GM12878 (cell line): ENCODE results near the gene VANGL1. TPM values are rescaled to one million over a fixed set of nuclear protein-coding genes. Genes with fewer than 3 reads are reported as not detected.

Experiments used
- ATAC-seq: fragments of 200-7000 bp; cut with Tn5 transposase; 3 replicates; pipeline ENCODE4 v1.9.1; 2020; ENCODE audit warnings: mild to moderate bottlenecking, moderate library complexity
- BruUV-seq: library from RNA; stranded (reverse); fragments of 400-500 nt; replicated peaks from 2 replicates; lab custom pipeline; 2021; lab: Mats Ljungman, UMichigan
- CTCF ChIA-PET: fragments of 300-600 bp; sonication (Branson Sonifier 250); formaldehyde crosslinking; extraction: SDS; loops from one replicate; lab custom pipeline; 2021; ENCODE audit warnings: inconsistent platforms; lab: Yijun Ruan, JAX
- POLR2A ChIA-PET: fragments of 350-600 bp; formaldehyde crosslinking; extraction: SDS; loops from one replicate; lab custom pipeline; 2021; ENCODE audit warnings: inconsistent platforms; lab: Charles Lee
- RAD21 ChIA-PET: fragments of 300-600 bp; sonication (Branson Sonifier 250); formaldehyde crosslinking; loops from one replicate; lab custom pipeline; 2023; ENCODE audit warnings: antibody characterized with exemption; ENCODE audit not compliant: unreplicated experiment; lab: Charles Lee
- SMC1A ChIA-PET: fragments of 300-600 bp; sonication (Branson Sonifier 250); formaldehyde crosslinking; loops from one replicate; lab custom pipeline; 2023; ENCODE audit not compliant: unreplicated experiment, uncharacterized antibody; lab: Charles Lee
- DNase-seq: peaks from one replicate; pipeline ENCODE4 v3.0.0-alpha.2; 2011; ENCODE audit warnings: low read depth, low spot score
- FAIRE-seq: peaks from 3 replicates; lab custom pipeline; 2011; peaks lifted over from hg19 to GRCh38; lab: Jason Lieb, UNC
- H2AFZ ChIP-seq: 2 replicates; pipeline ENCODE4 v1.6.0; 2011; ENCODE audit warnings: low read depth, low read length, control low read depth; ENCODE audit not compliant: control insufficient read depth
- H3K27ac ChIP-seq: 2 replicates; pipeline ENCODE4 v1.5.1; 2011; ENCODE audit warnings: control low read depth; ENCODE audit not compliant: control insufficient read depth, insufficient read depth
- H3K27me3 ChIP-seq, 2 experiments: replicated peaks in 1 of 2; 2 replicates each; pipeline versions ENCODE4 v1.6.0 to v1.6.1; 2011; ENCODE audit warnings: low read length in 1 of 2; ENCODE audit not compliant: control insufficient read depth in 2 of 2, insufficient read depth in 2 of 2
- H3K36me3 ChIP-seq, 2 experiments: 2 replicates each; pipeline ENCODE4 v1.5.1; 2011; ENCODE audit warnings: low read length in 1 of 2; ENCODE audit not compliant: control insufficient read depth in 2 of 2, insufficient read depth in 2 of 2
- H3K4me1 ChIP-seq: 2 replicates; pipeline ENCODE4 v1.6.1; 2011; ENCODE audit warnings: mild to moderate bottlenecking, low read length, moderate library complexity, mixed read lengths; ENCODE audit not compliant: control insufficient read depth, insufficient read depth
- H3K4me2 ChIP-seq: 2 replicates; pipeline ENCODE4 v1.6.0; 2011; ENCODE audit warnings: control low read depth; ENCODE audit not compliant: control insufficient read depth, insufficient read depth
- H3K4me3 ChIP-seq: fragments of 200-600 bp; sonication (generic); 2 replicates; pipeline ENCODE4 v1.5.1; 2016
- H3K79me2 ChIP-seq: 2 replicates; pipeline ENCODE4 v1.6.0; 2011; ENCODE audit warnings: low read length; ENCODE audit not compliant: control insufficient read depth, insufficient read depth
- H3K9ac ChIP-seq: 2 replicates; pipeline ENCODE4 v1.8.0; 2011; ENCODE audit warnings: low read length, control low read depth, mixed read lengths; ENCODE audit not compliant: control insufficient read depth, insufficient read depth
- H3K9me3 ChIP-seq: replicated peaks from 3 replicates; pipeline ENCODE4 v1.5.1; 2011; ENCODE audit warnings: mild to moderate bottlenecking, low read length; ENCODE audit not compliant: control insufficient read depth, insufficient read depth
- H4K20me1 ChIP-seq: 2 replicates; pipeline ENCODE4 v1.6.0; 2011; ENCODE audit not compliant: control insufficient read depth, insufficient read depth
- ATF2 ChIP-seq: IDR thresholded peaks from 2 replicates; pipeline ENCODE4 v1.6.1; 2012; ENCODE audit warnings: low read length, inconsistent platforms
- MAX ChIP-seq: IDR thresholded peaks from 2 replicates; pipeline ENCODE4 v1.6.1; 2012; ENCODE audit warnings: low read depth, low read length, improper control_type of control experiment
- MXI1 ChIP-seq: fragments of 150-350 bp; IDR thresholded peaks from 2 replicates; pipeline ENCODE4 v1.6.1; 2011; ENCODE audit warnings: low read depth, mild to moderate bottlenecking, inconsistent platforms, low read length, improper control_type of control experiment
- POU2F2 ChIP-seq: IDR thresholded peaks from 3 replicates; pipeline ENCODE4 v1.6.1; 2011; ENCODE audit warnings: low read depth, mild to moderate bottlenecking, low read length, borderline replicate concordance
- RBBP5 ChIP-seq: fragments of 200-600 bp; sonication (generic); conservative IDR thresholded peaks from 2 replicates; pipeline ENCODE4 v1.6.1; 2016
- WGBS: methylation state at CpG from one replicate; pipeline ENCODE4 v1.1.6; 2016; ENCODE audit warnings: low lambda C conversion rate; ENCODE audit not compliant: insufficient replicate concordance, insufficient coverage; ENCODE audit errors: missing lambda C conversion rate; 5-methylcytosine and 5-hydroxymethylcytosine counted together
- in situ Hi-C: fragments of 300-500 bp; cut with MboI; formaldehyde crosslinking; loops from 9 replicates; pipeline ENCODE4 v1.14.3; 2018; ENCODE audit warnings: mixed read lengths
- intact Hi-C: fragments of 100-400 bp; cut with micrococcal nuclease; formaldehyde crosslinking; loops from one replicate; pipeline ENCODE4 v1.14.2; 2022; ENCODE audit not compliant: unreplicated experiment
- polyA plus RNA-seq, 11 experiments: library from polyadenylated mRNA; depleted of rRNA in 4 of 11; unstranded in 6 of 11; stranded (reverse) in 5 of 11; fragments of >200 nt; fragmentation: Nextera tagmentation in 4 of 11; fragmentation: Illumina TruSeq in 1 of 11; extraction: Ambion mirVana in 4 of 11; extraction: Trizol in 1 of 11; gene quantifications; 1 replicate in 1 of 11; 2 replicates in 10 of 11; pipeline versions ENCODE4 v1.2.1 to v1.2.3, GENCODE V29; 2011 to 2016; ENCODE audit warnings: inconsistent platforms in 2 of 11, missing spikeins in 2 of 11, low read depth in 1 of 11
- total RNA-seq, 4 experiments: library from RNA; depleted of rRNA in 3 of 4; stranded (reverse); fragments of >200 nt in 3 of 4; fragmentation: Illumina TruSeq in 1 of 4; extraction: Trizol in 1 of 4; gene quantifications; 2 replicates each; pipeline versions ENCODE4 v1.2.1 to v1.2.3, GENCODE V29; 2013 to 2021

The VANGL1 gene
- total and polyA plus RNA-seq, 10 of the 15 experiments (the other 5 are each of a cell fraction or from before 2014, with no cell fraction given), result 0.71 to 12.9 (median 6.3) TPM

GRCh38 chr1:115725600-115725999, 83.8 kb downstream of the VANGL1 start:
- FAIRE-seq (no peak), ATAC-seq (no peak), DNase-seq (no peak)
- Histone ChIP-seq H4K20me1 (no peaks in the 10 kb centered on the region), H3K27ac (no peak overlapping the region), H3K9me3 (no peaks in the 10 kb centered on the region), H3K4me1 (peaks cover 13% of the 10 kb centered on the region), H3K27me3 (no peaks in the 10 kb centered on the region; a peak in 1 of 4 replicates), H3K9ac (no peak overlapping the region), H3K79me2 (no peaks in the 10 kb centered on the region), H3K4me2 (no peak overlapping the region), H2AFZ (no peak overlapping the region; the same call in 1 of the 2 replicates), H3K36me3 (no peaks in the 10 kb centered on the region), H3K4me3 (no peak overlapping the region)
- ChIA-PET SMC1A (interaction anchor here (0.6 to 1.5 kb wide), 2 partner anchors 46 to 258 kb away, joined by 3 to 7 read pairs; no protein-coding TSS in a partner anchor), POLR2A (interaction anchor here (0.6 kb wide), 1 partner anchor 282 kb away, joined by 3 read pairs; no protein-coding TSS in a partner anchor), RAD21 (interaction anchor here (0.6 kb wide), 1 partner anchor 82 kb away, joined by 3 read pairs; no protein-coding TSS in a partner anchor), CTCF (interaction anchor here (1.0 to 1.4 kb wide), 2 partner anchors 19 to 46 kb away, joined by 5 to 6 read pairs; no protein-coding TSS in a partner anchor)
- no peak for TF ChIP-seq POU2F2
- no peak for TF ChIP-seq ATF2
- no peak for TF ChIP-seq RBBP5
- in situ Hi-C loops, result no loop called here
- BruUV-seq, result no TSS peak
- 36% methylated on average over 2 of the region's 2 CpGs for WGBS
- intact Hi-C loops, result no loop called here

GRCh38 chr1:115726161-115726560, 84.4 kb downstream of the VANGL1 start:
- intact Hi-C loops, result no loop called here
- no peak for FAIRE-seq
- in situ Hi-C loops, result no loop called here
- ChIA-PET CTCF (no interaction called here), RAD21 (no interaction called here), SMC1A (no interaction called here), POLR2A (no interaction called here)
- ATAC-seq, result no peak
- Histone ChIP-seq H3K27ac (no peak overlapping the region), H3K36me3 (no peaks in the 10 kb centered on the region), H3K4me3 (no peak overlapping the region), H3K4me1 (peaks cover 13% of the 10 kb centered on the region), H3K9me3 (no peaks in the 10 kb centered on the region), H3K79me2 (no peaks in the 10 kb centered on the region), H3K4me2 (no peak overlapping the region), H4K20me1 (no peaks in the 10 kb centered on the region), H3K9ac (no peak overlapping the region), H2AFZ (no peak overlapping the region), H3K27me3 (no peaks in the 10 kb centered on the region)
- DNase-seq, result no peak
- no TSS peak for BruUV-seq
- no peak for TF ChIP-seq MAX
- no peak for TF ChIP-seq MXI1
- WGBS, result 51% methylated on average over 3 of the region's 3 CpGs
